DMS53 (cell line): ENCODE data around the gene RABGAP1L.
A peak's percentile ranks its signal among the peaks of the same experiment; 100 is the strongest.
"Not testable (repeated sequence)": the region's sequence is repeated elsewhere in the genome, so short reads cannot be mapped to it uniquely, and the experiment has no call there.

Source experiments
- DNase-seq: peaks from one replicate; lab custom pipeline; 2025; lab: John Stamatoyannopoulos, UW

The RABGAP1L gene

GRCh38 chr1:174663358-174663757, 504.0 kb downstream of the RABGAP1L start:
- no peak for DNase-seq

- DNase-seq, result no peak
These were observed 506.9 kb downstream of the RABGAP1L start for GRCh38 chr1:174666248-174666647.

GRCh38 chr1:174671826-174672225, 512.5 kb downstream of the RABGAP1L start:
- no peak for DNase-seq

- no peak for DNase-seq
These were observed 517.5 kb downstream of the RABGAP1L start for GRCh38 chr1:174676856-174677255.

GRCh38 chr1:174678657-174679056, 519.3 kb downstream of the RABGAP1L start:
- DNase-seq, result no peak

- DNase-seq, result no peak
These were observed 520.8 kb downstream of the RABGAP1L start for GRCh38 chr1:174680101-174680500.

- no peak for DNase-seq
These were observed 523.2 kb downstream of the RABGAP1L start for GRCh38 chr1:174682419-174683008.

- no peak for DNase-seq
These were observed 526.9 kb downstream of the RABGAP1L start for GRCh38 chr1:174686213-174686612.

- peak; percentile 46 for DNase-seq
These were observed 530.2 kb downstream of the RABGAP1L start for GRCh38 chr1:174689524-174689923.

GRCh38 chr1:174690266-174690665, 530.9 kb downstream of the RABGAP1L start:
- no peak for DNase-seq

GRCh38 chr1:174692313-174692712, 533.0 kb downstream of the RABGAP1L start:
- peak; percentile 35 for DNase-seq

GRCh38 chr1:174693085-174693484, 533.8 kb downstream of the RABGAP1L start:
- no peak for DNase-seq

- DNase-seq, result peak; percentile 40
These were observed 534.2 kb downstream of the RABGAP1L start for GRCh38 chr1:174693539-174693938.

GRCh38 chr1:174696026-174696821, 536.9 kb downstream of the RABGAP1L start:
- no peak for DNase-seq

- no peak for DNase-seq
These were observed 541.0 kb downstream of the RABGAP1L start for GRCh38 chr1:174700314-174700713.

GRCh38 chr1:174700775-174701174, 541.5 kb downstream of the RABGAP1L start:
- no peak for DNase-seq

- no peak for DNase-seq
These were observed 542.2 kb downstream of the RABGAP1L start for GRCh38 chr1:174701565-174701964.

- DNase-seq, result no peak
These were observed 542.7 kb downstream of the RABGAP1L start for GRCh38 chr1:174702011-174702410.

GRCh38 chr1:174703309-174703708, 544.0 kb downstream of the RABGAP1L start:
- no peak for DNase-seq

- DNase-seq, result no peak
These were observed 545.0 kb downstream of the RABGAP1L start for GRCh38 chr1:174704300-174704699.

GRCh38 chr1:174710868-174711845, 551.8 kb downstream of the RABGAP1L start:
- DNase-seq, result no peak

GRCh38 chr1:174711848-174712247, 552.5 kb downstream of the RABGAP1L start:
- not testable (repeated sequence) for DNase-seq
